NCI-H2029 (cell line): ENCODE data around the gene TMEM63C.

Experiments used
- DNase-seq: peaks from one replicate; lab custom pipeline; 2025; lab: John Stamatoyannopoulos, UW

The TMEM63C gene

GRCh38 chr14:77224212-77224611 is 42.6 kb downstream of the TMEM63C start:
- DNase-seq: no peak

DNA sequence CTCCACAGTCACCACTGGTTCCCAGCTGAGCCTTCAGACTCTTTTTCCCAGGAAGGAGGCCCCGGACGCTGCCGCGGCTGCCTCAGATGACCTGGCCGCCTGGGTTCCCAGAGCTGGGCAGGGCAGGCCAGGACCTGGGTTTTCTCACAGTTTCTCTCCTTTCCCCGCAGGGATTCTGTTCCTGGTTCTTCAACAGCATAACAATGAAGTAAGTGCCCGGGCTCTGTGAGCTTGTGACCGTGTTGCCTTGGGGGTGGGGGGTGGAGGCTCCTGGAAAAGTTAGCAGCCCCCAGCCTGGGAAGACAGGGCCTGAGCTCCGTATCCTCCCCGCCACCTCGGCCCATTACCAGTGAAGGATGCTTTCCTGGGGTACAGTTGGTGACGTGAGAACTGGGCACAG is 43.7 kb downstream of the TMEM63C start:
- DNase-seq: no peak

- DNase-seq: no peak
Measured at GRCh38 chr14:77225892-77226557, 44.4 kb downstream of the TMEM63C start.

DNA sequence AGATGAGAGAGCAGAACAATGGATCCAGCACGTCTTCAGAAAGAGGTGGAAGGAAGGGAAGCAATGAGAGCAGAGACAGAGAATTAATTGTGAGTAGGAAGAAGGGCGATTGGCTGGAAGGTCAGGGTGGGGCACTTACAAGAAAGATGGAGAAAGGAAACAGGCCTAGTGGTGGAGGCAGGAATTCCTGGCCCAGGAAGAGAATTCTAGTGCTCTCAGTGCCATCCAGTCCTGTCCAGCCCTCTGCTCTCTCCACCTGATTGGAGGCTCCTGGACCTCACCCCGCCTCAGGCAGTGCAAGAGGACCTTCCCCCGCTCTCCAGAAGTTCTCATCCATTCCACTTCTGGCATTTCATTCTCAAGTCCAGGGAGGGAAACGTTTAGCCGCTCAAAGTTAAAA is 46.5 kb downstream of the TMEM63C start:
- no peak for DNase-seq

DNA sequence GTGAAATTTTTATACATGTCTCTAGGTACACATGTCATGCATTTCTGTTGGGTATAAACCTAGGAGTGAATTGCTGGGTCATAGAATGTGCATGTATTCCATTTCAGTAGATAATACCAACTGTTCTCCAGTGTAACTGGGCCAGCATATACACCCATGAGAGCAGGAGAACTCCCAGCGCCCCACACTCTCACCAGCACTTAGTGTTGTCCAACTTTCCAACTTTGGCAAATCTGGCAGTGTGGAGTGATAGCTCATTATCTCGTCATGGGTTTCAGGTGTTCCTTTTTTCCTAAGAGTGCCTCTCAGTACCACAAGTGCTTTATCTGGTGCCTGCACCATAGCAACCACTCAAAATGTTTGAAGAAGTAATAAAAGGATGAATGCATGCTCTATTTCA is 49.3 kb downstream of the TMEM63C start:
- peak; percentile 52 for DNase-seq

GRCh38 chr14:77231721-77232120 is 50.1 kb downstream of the TMEM63C start:
- DNase-seq: no peak

- DNase-seq: no peak
Measured at GRCh38 chr14:77236814-77237213, 55.2 kb downstream of the TMEM63C start.

- no peak for DNase-seq
Measured at GRCh38 chr14:77238356-77238755, 56.8 kb downstream of the TMEM63C start.

DNA sequence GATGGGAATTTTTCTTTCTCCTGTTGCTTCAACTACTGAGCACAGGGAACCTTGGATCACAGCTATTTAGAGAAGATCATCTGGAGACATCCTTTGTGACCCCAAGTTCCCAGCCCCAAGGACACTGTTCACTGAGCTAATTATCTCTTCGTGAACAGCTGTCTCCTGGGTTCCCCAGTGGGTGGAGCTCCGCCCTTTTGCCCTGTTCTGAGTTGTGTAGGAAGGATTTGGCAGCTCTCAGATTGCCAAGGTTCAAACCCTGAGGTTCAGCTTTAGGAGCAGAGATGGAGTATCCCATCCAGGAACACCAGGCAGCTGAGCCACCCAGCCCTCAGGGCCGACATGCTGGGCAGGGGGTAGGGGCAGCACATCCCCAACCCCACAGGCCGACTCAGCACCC is 57.4 kb downstream of the TMEM63C start:
- no peak for DNase-seq

DNA sequence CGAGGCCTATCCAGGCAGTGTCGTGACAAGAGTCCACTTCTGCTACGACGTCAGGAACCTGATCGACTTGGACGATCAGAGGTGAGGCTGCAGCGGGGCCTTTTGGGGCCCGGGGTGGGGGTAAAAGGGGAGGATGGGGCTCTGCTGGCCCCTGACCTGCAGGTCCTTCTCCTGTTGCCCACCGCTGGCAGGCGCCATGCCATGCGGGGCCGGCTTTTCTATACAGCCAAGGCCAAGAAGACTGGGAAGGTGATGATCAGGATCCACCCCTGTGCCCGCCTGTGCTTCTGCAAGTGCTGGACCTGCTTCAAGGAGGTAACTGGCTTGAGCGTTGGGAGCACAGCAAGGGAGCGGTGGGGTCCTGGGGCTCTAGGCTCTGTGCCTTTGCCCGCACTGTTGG is 57.8 kb downstream of the TMEM63C start:
- DNase-seq: no peak

DNA sequence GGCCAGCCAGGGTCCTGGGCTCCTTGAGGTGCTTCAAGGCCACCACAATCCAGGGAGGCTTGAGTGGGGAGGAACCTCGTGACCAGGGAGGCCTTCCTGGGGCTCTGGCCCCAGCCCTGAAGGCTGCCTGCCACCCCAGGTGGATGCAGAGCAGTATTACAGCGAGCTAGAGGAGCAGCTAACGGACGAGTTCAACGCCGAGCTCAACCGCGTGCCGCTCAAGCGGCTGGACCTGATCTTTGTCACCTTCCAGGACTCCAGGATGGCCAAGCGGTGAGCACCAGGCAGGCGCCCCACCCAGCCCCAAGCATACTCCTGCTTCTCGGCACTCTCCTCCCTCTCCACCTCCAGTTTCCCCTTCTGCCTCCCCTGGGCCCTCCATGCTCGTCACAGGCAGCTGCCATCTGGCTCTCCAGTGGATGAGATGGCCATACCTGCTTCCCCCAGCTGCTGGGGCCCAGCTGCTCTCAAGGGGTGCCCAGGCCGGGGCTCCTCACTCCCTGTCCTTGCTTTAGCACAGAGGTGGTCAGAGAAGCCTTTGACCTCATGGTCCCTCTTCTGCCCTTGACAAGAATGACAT is 58.8 kb downstream of the TMEM63C start:
- no peak for DNase-seq

- no peak for DNase-seq
Measured at GRCh38 chr14:77241955-77242354, 60.4 kb downstream of the TMEM63C start.

DNA sequence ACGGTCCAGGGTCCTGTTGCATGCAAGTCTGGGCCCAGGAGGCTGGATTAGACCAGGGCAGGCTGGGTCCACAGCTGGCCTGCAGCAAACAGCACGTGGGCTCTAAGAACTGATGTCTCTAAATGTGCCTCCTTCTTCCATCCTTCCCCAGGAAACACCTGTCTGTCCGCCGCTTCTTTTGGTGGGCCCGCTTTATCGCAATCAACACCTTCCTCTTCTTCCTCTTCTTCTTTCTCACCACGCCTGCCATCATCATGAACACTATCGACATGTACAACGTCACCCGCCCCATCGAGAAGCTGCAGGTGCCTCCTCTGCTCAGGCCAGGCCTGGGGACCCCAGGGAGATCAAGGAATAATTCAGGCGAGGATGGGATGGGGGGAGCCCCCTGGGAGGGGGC is 61.2 kb downstream of the TMEM63C start:
- no peak for DNase-seq

DNA sequence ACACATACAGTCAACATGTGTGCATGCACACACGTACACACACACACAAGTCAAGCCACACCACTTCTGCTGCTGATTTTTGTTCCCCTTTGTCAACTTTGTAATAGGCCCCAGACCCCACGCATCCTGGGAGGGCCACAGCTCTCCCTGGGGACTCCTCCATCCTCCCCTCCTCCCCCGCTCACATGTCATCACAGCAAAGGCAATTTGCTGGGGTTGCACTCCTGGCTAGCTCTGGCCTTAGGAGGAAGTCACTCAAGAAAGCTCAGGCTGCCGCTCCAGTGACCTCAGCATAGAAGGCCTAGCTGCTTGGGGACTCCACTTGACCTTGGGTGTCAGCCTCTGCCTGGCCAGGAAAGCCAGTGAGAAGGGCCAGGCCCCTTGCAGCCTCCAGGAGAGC is 62.3 kb downstream of the TMEM63C start:
- DNase-seq: no peak

GRCh38 chr14:77245820-77246219 is 64.2 kb downstream of the TMEM63C start:
- DNase-seq: no peak

DNA sequence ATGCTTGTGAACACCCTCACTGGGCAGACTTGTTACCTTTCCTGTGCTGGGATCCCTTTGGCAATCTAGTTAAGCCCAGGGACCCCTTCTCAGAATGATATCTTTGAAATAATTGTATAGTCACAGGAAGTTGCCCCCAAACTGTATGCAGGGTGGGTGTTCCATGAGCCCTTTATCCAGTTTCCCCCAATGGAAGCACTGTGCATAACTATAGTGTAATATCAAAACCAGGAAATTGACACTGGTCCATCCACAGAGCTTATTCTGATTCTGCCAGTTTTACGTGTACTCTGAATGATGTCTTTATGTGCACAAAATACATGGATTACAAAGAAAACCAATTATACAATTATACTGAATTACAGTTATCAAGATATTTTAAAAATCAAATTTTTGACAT is 65.2 kb downstream of the TMEM63C start:
- no peak for DNase-seq

- no peak for DNase-seq
Measured at GRCh38 chr14:77248666-77249065, 67.1 kb downstream of the TMEM63C start.

- no peak for DNase-seq
Measured at GRCh38 chr14:77249286-77249685, 67.7 kb downstream of the TMEM63C start.

DNA sequence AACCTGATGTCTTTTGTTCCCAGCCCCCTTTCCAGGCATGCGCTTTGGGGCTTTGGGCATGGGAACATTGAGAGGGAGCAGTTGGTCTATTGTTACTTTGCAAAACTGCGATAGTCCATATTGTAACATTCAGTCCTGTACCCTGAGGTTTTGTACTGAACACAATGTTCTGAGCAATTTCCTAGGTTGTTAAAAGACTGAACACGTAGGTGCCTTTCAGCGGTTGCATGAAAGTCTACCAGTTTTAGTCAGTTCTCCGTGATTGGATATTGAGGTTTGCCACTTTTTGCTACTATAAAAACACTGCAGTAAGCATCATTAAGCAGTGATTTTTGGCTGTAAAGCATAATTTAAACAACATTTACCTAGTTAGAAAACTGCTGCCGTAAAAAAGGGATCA is 69.3 kb downstream of the TMEM63C start:
- no peak for DNase-seq

DNA sequence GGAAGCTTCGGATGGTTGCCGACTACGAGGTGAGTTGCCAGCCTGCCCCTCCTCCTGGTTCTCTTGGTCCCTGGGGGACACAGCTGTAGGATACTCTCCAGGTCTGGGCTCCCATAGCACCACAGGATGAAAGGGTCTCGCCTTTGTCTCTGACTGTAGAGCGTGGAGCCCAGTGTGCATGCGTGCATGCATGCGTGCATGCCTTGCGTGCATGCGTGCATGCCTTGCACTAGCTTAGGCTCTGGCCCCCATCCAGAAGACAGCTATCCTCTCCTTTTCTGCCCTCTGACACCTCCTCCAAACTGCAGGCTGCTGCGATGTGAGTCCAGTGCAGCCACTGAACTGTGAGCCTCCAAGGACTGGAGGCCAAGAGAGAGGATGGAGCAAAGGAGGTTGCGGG is 70.3 kb downstream of the TMEM63C start:
- DNase-seq: no peak

- no peak for DNase-seq
Measured at GRCh38 chr14:77253333-77254190, 72.0 kb downstream of the TMEM63C start.

DNA sequence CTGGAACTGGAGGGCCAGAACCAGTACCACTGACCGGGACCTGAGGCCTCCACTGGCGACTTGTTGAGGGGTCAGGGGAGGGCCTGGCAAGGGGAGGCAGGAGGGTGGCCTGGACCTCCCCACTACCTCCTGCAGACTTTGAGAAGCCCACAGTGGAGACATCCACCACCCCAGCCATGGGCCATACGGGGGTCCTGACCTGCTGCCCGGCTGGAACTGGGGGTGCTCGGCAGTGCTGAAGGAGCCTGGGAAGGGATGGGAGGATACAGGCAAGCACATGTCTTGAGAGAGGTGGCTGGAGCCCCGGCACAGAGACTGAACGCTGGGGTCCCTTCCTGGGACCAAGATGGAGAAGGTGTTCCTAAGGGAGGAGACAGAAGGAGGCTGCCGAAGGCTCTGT is 75.1 kb downstream of the TMEM63C start:
- DNase-seq: no peak

DNA sequence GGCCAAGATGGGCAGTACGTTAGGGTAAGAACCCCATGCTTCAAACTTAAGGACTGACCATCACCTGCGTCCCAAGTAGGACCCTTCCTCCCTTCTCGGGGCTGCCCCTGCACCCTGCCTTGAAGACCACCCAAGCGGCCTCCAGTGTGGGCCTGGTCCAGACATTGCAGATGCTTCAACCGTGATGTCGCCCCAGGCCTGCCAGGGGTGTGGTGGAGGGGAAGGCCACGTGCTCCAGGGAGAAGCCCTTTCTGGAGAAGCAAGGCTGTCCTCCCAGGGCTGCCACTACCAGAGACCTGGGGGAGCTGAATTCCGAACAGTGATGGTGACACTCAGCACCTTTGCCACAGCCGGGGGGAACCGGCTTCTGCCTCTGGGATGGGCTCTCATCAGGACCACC is 76.1 kb downstream of the TMEM63C start:
- DNase-seq: no peak
